Kidney capillary endothelial cell (primary cell): ENCODE data around the gene STPG4.

Experiments
- DNase-seq: peaks from one replicate; pipeline ENCODE4 v3.0.0-alpha.2; 2018; ENCODE audit warnings: low spot score

The STPG4 gene

DNA sequence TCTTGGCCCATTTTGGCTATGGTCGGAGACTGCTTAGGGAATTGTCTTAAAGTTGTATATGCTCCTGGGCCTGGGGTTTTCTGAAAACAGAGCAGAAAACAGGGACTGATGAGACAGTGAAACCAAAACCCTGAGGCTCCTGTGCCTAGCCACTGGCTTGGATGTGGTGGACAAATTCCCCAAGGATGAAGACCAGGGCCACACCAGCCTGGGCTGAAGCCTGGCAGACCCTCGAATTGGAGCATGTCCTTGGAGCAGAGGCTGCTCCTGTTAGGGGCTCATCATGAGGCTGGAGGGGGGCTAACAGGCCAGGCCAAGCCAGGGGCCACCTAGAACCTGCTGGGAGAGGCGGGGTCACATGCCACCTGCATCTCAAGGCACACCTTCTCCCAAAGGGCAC lies 68.1 kb downstream of the STPG4 start:
- DNase-seq = no peak

DNA sequence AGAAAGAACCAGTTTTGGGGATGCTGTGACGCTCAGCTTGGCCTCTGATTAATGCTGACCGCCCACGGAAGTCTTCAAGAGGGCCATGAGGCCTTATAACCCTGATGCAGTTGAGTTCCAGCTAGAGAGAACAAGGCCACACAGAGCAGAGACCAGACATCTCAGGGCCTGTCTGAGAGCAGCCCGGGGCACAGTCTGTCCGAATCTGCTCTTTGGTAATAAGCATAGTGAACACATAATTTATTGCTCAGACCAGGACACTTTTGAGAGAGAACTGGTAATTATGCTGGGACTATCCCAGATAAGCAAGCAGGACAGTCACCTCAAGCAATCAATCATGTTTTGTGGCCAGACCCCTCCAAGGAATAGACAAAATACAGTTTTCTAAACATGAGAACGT lies 68.5 kb downstream of the STPG4 start:
- no peak for DNase-seq

DNA sequence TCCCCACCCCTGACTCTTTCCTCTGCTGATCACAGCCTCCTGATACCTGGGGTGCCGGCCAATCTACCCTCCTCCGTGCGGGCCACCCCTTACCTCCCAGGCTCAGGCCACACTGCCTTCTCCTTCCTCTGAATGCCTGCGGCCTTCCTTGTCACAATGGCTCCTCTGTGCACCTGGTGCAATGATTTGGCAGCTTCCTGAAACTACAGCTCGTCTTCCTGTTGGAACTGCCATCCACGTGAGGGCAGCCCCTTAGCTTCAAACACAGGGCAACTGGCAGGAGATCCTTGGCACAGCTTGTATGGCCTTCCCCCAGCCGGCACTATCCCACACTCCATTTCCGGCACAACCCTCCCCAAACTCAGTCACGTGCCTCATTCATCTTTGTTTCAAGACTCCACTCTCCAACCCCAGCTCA lies 69.0 kb downstream of the STPG4 start:
- no peak for DNase-seq

DNA sequence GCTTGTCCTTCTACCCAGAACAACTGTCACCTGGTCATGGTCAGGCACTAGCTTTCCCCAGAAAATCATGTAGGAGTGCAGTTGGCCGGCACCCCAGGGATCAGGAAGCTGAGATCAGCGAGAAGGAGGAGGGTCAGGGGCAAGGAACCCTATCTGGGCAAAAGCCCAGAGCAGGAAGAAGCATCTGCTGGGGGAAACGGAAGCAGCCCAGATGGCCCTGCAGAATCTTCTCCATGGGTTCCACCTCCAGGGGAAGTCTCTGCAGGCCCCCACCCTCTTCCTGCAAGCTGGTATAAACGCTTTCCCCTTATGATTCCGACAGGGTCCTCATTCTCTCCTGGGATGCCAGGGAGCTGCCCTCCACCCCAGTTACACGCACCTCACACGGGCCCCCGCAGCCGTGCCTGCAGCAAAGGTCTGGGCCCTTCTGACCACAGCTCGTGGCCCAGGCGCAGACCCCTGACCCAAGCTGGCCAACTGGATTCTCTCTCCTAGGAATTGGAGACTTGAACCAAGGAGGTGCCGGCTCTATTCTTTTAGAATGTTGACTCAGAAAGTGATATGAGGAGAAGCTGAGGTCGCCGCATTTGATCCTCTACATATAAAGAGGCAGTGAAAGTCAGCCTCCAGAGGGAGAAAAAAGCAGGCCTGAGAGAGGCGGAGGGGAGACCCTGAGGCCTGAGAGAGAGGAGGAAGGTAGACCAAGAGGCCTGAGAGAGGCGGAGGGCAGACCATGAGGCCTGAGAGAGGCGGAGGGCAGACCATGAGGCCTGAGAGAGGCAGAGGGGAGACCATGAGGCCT lies 71.0 kb downstream of the STPG4 start:
- peak; percentile 51 for DNase-seq

DNA sequence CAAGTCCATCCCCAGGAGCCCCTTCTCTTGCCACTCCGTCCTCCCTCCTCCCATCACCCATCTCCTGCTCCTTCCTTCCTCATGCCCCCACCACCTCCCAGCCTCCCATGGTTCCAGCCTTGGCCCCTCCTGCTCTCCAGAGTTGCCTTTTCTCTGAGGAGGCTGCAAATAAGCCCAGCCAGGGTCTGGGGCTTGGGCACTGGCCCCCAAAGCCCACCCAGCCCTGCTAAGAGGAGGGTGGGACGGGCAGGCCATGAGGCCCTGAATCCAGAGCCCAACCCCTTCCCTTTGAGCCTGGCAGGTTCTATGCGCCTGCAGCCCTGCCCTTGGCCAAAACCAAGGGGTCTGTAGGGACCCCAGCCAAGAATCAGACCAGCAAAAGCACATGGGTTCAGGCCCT lies 71.6 kb downstream of the STPG4 start:
- DNase-seq = no peak

DNA sequence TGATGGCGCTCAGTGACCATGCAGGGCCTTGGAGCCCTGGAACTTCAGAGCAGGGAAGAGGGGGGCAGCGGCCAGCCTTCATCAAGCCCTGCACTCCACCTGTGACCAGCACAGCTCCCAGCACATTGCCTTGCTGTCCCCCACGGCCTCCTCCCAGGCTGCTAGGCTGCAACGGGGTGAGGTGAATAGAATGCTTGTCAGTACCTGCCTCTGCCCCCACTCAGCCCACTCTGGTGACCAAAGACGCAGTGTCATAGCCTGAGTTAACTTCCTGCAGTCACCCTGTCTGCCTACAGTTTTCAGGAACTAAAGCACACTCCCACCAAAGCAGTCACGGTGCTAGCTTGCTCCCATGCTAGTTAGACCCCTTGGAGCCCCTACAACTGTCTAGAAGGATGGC lies 72.1 kb downstream of the STPG4 start:
- no peak for DNase-seq

DNA sequence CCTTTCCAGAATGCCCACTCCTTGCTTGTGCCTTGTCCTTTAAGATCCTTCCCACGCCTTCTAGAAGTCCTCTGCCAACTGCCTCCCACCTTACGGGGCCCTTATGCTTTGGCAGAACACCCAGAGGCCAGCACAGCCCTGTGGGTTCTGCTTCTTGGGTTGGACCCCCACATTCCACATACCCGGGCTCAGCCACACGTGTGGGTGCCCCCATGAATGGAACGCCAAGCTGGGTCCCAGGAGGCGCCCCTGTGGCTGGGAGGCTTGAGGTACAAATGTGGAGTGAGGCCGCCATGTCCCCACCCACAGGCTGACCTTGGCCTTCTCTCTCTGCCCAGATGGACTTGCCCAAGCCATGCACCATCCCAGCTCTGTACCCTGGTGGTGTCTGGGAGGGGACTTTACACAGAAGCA lies 74.2 kb downstream of the STPG4 start:
- no peak for DNase-seq

DNA sequence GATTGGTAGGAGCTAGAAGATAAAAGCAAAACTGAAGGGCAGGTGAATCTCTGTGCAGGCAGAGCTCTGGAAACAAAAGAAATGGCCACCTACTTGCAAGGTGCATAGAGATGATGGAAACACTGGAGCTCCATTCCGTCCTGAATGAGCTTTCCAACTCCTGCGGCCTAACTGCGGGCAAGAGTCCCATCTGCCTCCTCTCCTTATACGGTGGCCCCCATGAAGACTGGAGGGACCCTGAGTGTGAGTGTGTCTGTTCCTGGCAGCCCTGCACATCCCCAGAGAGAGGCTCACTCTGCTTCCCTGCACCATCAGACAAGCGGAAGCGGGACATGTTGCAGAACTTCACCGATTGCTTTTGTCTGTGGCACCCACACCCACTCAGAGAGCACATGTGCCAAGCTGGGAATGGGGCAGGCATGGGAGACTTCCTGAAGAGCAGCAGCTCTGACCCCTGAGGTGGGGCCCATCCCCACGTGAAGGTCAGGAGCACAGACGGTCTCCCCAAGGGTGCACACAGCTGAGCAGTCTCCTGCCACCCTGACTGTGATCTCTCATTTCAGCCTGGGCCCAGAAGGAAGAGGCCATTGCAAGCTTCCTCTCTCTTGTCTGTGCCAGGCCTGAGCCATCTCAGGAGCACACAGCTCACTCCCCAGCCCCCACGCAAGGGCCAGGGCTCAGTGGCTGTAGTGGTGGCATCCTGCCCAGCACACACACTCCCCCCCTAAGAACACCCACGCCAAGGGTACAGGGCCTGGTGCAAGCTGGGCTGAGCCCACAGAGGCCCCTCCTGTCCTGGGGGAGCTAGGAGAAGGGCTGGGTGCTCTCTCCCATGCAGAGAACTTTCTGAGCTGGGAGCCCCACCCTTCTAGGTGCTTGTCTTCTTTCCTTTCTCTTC lies 75.3 kb downstream of the STPG4 start:
- DNase-seq = no peak

DNA sequence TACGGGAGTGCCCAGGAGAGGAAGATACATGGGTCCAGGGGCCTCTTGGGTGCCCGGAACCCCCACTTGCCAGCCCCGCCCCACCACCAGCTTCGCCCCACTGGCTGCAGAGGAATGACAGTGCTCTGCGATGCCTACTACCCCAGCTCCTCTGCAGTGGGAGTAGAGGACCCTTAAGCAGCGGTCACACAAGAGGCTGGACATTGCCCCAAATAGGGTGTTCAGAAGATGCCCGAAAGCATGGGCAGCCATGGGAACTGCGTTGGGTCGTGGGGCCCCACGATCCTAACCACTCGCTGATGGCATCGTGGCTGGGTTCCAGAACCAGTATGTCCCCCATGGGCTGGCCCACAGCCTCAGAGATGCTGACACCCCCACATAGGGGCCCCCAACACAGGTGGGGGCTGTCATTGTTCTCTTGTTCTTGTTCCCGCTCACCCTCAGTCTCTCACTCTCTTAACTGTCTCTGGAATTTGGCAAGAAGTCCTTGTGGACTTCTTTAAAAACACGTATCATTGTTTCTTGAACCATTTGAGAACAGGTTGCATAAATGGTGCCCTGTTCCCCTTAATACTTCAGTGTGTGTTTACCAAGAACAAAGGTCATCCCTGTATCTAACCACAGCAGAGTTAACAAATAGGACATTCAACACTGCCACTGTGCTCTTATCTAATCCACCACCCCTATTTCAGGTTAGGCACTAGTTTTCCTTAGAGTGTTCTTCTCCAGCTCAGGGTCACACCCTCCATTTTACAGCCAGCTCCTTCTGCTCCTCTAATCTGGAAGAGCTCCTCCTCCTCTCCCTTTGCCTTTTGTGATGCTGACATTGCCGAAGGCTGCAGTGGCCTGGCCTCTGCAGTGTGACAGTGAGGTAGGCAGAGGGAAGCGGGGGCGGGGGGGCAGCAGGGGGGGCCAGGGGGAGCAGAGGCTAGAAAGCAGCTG lies 76.3 kb downstream of the STPG4 start:
- DNase-seq = no peak

DNA sequence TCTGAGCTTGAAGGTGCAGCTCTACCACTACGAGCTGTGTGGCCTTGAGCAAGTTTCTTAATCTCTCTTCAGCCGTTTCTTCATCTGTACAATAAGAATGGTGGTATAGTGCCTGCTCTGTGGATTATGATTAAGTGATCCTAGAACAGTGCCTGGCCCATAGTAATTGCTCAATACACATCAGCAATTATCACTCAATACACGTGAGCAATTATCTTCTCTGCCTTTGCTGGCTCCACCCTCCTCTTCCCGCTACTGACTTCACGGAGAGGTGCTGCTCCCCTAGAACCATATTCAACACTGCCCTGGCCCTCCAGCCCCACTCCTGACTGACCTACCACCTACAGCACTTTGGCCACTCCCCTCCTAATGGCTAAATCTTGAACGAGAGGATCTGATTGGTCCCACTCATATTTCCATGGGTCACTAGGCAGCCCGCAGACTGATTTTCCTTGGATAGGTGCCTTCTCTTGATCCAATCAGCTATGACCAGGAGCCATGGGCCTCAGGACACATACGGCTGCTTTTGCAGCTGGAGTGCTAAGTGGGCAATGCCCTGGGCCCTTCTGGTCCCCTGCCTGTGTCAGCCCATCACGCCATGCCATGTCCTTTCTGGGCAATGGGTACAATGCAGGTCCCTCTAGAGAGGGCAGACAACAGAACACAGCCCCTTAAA lies 77.5 kb downstream of the STPG4 start:
- DNase-seq = no peak

DNA sequence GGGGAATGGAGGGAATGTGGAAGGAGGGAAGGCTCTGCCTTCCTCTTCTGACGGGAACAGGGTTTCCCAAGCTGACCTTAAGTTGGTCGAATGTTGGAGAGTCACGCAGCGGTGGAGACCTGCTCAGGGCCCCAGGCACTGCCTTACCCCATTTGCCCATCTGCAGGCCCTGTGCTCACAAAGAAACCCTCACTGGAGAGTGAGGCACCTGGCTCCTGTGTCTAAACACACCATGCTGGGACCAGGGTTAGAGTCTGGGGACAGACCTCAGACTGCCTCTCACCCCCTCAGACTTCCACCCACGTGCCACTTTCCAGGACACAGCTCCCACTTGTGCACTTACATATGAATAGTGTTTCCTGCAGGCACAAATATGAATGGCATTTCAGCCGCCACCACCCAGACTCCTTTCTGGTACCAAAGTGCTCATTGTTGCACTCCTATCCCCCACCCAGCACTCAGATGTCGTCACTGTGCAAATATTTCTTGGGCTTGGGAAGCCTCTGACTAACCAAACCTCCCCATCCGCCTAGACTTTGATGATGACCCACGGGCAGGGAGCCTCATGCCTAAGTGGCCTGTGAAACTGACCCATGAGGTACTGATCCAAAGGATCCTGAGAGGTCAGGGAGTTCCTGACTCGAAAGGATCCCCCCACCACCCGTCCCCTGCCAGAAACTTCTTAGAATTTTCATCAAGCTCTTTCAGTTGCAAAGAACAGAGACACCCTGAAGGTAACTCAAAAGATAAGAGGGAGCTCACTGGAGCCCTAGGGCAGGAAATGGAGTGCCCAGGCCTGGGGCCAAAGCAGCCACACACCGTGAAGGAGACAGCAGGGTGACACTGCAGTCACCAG lies 78.3 kb downstream of the STPG4 start:
- peak; percentile 89 for DNase-seq

DNA sequence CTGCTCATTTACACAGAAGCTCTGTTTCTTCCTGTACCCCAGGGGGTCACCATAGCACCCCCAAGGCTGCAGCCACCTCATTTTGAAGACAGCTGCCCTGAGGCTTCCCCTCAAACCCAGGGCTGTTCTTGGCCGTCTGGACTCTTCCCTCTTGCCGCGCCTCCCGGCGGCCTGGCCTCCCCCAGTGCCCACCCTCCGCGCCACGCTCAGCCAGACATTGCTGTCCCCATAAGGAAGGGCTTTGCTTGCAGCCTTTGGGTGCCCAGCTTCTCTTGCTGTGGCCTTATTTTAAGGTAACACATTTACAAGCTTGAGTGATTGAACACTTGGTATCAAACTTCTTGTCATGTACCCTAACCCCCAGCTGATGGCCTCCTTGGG lies 79.0 kb downstream of the STPG4 start:
- no peak for DNase-seq

DNA sequence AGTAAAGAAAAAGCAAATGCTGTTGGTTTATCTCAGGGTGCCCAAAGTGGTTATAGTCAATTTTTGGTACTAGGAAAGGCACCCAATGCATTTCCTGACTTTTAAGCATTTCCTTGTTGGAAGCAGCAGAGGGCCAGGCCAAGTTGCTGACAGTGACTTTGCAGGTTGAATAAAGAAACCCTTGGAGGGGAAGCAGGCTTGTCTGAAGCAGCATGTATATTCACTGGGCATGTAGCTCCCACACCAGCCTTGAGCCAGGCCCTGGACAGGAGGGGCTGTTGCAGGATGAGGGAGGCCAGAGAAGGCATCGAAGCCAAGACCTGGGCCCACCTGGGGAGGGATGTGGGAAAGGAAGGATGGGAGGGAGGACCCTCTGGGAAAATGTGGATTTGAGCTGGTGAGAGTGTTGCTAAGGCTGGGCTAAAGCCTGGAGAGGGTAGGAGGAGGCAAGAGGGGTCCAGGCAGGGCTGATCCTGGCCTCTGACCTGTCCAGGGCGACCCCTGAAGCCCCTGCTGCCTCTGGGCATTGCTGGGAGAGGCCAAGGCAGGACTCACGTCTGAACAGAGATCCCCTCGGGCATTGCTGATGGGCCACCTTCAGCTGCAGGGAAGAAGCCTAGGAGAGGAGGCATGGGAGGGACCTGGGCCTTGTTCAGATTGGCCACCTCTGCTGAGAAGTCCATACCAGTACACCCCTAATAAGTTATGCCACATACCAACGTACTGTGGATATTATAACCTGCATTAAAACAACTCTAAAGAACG lies 79.6 kb downstream of the STPG4 start:
- DNase-seq = no peak

DNA sequence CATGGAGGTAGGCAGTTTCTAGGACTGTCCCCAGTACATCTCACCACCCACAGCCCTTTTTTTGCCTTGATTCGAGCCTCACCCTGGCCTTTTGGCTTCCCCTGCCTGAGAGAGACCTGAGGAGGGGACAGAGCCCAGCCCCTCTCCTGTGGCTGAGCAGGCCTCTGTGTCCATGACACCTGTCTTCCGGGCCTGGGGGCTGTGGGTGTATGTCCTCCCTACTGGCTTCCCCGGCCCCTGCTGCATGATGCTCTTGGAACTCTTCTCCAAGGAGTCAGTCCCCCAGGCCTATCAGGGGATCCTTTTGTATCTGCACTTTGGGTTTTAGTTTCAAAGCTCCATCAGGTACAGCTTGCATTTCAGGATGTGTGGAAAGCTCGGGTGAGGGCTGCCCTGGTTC lies 80.4 kb downstream of the STPG4 start:
- DNase-seq = no peak

DNA sequence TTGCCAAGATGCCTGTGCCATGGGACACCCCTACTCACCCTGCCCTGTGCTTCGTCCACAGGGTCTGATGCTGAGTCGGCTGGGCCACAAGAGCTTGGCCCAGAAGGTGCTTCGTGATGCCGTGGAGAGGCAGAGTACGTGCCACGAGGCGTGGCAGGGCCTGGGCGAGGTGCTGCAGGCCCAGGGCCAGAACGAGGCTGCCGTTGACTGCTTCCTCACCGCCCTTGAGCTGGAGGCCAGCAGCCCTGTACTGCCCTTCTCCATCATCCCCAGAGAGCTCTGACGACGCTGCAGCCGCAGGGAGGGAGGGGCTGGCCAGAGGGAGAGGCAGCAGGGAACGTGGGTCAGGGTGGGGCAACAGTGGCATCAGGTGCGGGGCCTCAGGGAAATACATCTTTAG lies 81.5 kb downstream of the STPG4 start:
- DNase-seq = no peak

DNA sequence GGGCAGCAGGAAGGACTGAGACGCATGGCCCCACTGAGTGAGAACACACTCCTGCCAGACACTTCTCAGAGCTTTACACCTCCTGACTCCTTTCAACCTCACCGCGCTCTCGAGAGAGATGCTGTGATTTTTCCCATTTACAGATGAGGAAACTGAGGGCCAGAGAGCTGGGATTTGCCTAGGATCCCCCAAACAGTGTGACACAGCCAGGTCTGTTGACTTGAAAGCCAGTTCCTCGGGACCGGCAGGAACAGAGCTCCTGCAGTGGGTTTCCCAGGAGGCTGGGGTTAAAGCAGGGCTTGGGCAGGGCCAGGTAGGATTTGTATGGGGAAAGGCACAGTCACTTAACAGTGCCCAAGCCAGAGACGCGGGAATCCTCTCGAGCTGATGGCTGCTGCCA lies 81.9 kb downstream of the STPG4 start:
- DNase-seq = no peak

DNA sequence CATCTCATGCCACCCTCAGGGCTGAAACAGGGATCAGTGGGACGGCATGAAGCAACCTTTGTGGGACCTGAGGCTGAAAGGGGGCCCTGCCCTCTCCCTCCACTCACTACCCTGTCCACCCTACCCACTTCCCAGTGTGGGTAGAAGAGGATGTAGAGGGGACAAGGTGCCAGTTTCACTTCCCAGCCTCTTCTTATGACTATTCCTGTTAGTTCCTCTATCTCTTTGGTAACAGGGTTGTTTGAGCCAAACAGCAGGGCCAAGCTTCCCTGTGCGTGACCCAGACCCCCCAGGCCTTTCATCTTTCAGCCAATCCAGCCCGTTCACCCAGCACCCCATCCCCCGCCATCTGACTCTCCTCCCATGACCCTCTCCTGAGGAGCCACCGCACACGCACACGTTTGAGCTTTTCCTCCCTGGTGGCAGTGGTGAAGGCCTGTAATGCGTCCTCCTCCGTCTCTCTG lies 82.3 kb downstream of the STPG4 start:
- no peak for DNase-seq

DNA sequence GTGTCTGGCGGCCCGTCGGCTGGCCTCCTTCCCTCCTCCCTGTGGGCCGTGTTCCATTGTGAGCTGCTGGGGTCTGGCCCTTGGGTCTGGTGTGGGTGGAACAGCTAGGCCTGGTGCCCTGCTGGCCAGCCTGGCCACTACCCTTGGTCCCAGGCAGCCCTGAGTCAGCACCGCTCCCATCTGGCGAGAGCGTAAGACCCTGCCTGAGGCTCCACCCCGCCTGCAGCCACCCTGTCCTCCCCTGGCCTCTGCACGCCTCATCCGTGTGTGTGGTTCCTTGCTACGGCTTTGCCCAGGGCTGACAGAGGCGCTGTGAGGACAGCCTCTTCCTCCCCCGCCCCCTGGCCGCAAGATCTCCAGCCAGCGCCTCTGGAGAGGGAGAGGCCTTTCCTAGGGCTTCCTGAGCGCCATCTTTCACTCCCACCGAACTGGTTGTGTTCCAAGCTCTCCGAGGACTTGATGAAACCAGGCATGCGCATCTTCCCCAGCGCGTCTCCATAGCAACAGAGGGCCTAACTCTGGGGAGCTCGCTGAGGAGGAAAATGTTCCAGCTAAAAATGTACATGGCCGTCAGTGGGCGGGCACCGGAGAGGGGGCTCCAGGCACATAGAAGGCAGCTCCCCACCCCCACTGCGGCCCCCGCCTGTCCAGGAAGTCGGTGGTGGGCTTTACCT lies 83.0 kb downstream of the STPG4 start:
- no peak for DNase-seq
